Hepatocyte (in vitro differentiated cells): ENCODE measurements around the gene LCORL. TPM values are rescaled to one million over a fixed set of nuclear protein-coding genes. Genes with fewer than 3 reads are reported as not detected.

Source experiments
- DNase-seq: peaks from one replicate; pipeline ENCODE4 v3.0.0-alpha.2; 2016; ENCODE audit warnings: low spot score
- H2AFZ ChIP-seq: fragments of 200-600 bp; sonication (generic); 2 replicates; pipeline ENCODE4 v1.6.0; 2016; ENCODE audit warnings: antibody characterized with exemption, mild to moderate bottlenecking
- H3K27ac ChIP-seq: fragments of 200-600 bp; sonication (generic); 2 replicates; pipeline ENCODE4 v1.5.1; 2016; ENCODE audit warnings: mild to moderate bottlenecking
- H3K27me3 ChIP-seq: fragments of 200-600 bp; sonication (generic); 2 replicates; pipeline ENCODE4 v1.6.1; 2016
- H3K36me3 ChIP-seq: fragments of 200-600 bp; sonication (generic); replicated peaks from 2 replicates; pipeline ENCODE4 v1.5.1; 2016; ENCODE audit warnings: low read depth; ENCODE audit not compliant: insufficient read depth
- H3K4me1 ChIP-seq: fragments of 200-600 bp; sonication (generic); 2 replicates; pipeline ENCODE4 v1.5.1; 2016; ENCODE audit warnings: mild to moderate bottlenecking, moderate library complexity; ENCODE audit not compliant: insufficient read depth
- H3K4me2 ChIP-seq: fragments of 200-600 bp; sonication (generic); 2 replicates; pipeline ENCODE4 v1.6.0; 2016
- H3K4me3 ChIP-seq: fragments of 200-600 bp; sonication (generic); 2 replicates; pipeline ENCODE4 v1.5.1; 2016; ENCODE audit warnings: mild to moderate bottlenecking
- H3K79me2 ChIP-seq: fragments of 200-600 bp; sonication (generic); 2 replicates; pipeline ENCODE4 v1.6.0; 2017; ENCODE audit warnings: mild to moderate bottlenecking
- H3K9me2 ChIP-seq: fragments of 200-600 bp; sonication (generic); replicated peaks from 2 replicates; pipeline ENCODE4 v1.6.0; 2017; ENCODE audit warnings: mild to moderate bottlenecking; ENCODE audit not compliant: insufficient read depth
- H3K9me3 ChIP-seq: fragments of 200-600 bp; sonication (generic); 2 replicates; pipeline ENCODE4 v1.5.1; 2016; ENCODE audit warnings: low read depth, mild to moderate bottlenecking
- H4K20me1 ChIP-seq: fragments of 200-600 bp; sonication (generic); 2 replicates; pipeline ENCODE4 v1.6.0; 2016; ENCODE audit warnings: mild to moderate bottlenecking; ENCODE audit not compliant: insufficient read depth, poor library complexity, severe bottlenecking
- EZH2 ChIP-seq: fragments of 200-600 bp; sonication (generic); IDR thresholded peaks from 2 replicates; pipeline ENCODE4 v1.6.1; 2016; ENCODE audit warnings: antibody characterized with exemption, mild to moderate bottlenecking, borderline replicate concordance
- EZH2phosphoT487 ChIP-seq: fragments of 200-600 bp; sonication (generic); IDR thresholded peaks from one replicate; pipeline ENCODE4 v1.6.1; 2018; ENCODE audit warnings: antibody characterized with exemption, mild to moderate bottlenecking, low read depth, moderate library complexity; ENCODE audit not compliant: unreplicated experiment, severe bottlenecking
- WGBS: methylation state at CpG from one replicate; pipeline ENCODE4 v1.1.6; 2016; ENCODE audit warnings: low lambda C conversion rate; ENCODE audit errors: missing lambda C conversion rate; 5-methylcytosine and 5-hydroxymethylcytosine counted together
- polyA plus RNA-seq: library from polyadenylated mRNA; unstranded; fragments of >200 nt; fragmentation: Nextera tagmentation; extraction: Ambion mirVana; gene quantifications from 2 replicates; pipeline ENCODE4 v1.2.1, GENCODE V29; 2016
- total RNA-seq: library from RNA; depleted of rRNA; stranded (reverse); fragments of >200 nt; gene quantifications from 2 replicates; pipeline ENCODE4 v1.2.3, GENCODE V29; 2014
- TF ChIP-seq, protein P1 (sequence below): fragments of 200-600 bp; sonication (generic); IDR thresholded peaks from 2 replicates; pipeline ENCODE4 v1.5.1; 2016; ENCODE audit warnings: antibody characterized with exemption, mild to moderate bottlenecking; ENCODE audit not compliant: poor library complexity

The LCORL gene
- total and polyA plus RNA-seq, 2 experiments from 2014 or later = 9.4 to 19.6 TPM

DNA sequence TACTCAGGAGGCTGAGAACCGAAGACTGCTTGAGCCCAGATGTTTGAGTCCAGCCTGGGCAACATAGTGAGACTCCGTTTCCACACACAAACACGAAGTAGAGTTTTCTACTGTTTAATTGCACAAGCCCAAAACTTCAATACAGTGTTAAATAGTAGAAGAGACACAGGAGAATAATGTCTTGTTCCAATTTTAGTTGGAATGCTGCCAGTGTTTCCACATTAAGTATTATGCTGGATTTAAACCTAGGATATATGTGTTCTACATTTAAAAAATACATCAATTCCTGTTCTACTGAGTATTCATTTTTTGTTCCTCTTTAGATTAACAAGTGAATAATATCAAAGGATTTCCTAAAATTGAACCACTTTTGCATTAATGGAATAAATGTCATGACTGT, 91.3 kb downstream of the LCORL start:
- WGBS = 99% methylated on average over 3 of the region's 3 CpGs
- H3K27me3 ChIP-seq = no peaks in the 10 kb centered on the region
- H2AFZ ChIP-seq = no peak overlapping the region
- DNase-seq = no peak
- no peaks in the 10 kb centered on the region for H3K4me1 ChIP-seq
- H3K36me3 ChIP-seq = no peaks in the 10 kb centered on the region
- H3K9me3 ChIP-seq = peaks cover 16% of the 10 kb centered on the region
- no peak overlapping the region for H3K27ac ChIP-seq
- H3K4me3 ChIP-seq = no peak overlapping the region
- no peaks in the 10 kb centered on the region for H4K20me1 ChIP-seq
- no peak overlapping the region for H3K4me2 ChIP-seq
- no peaks in the 10 kb centered on the region for H3K79me2 ChIP-seq
- no peaks in the 10 kb centered on the region for H3K9me2 ChIP-seq
- TF ChIP-seq EZH2phosphoT487 = no peak
- TF ChIP-seq EZH2 = no peak
- TF ChIP-seq, protein P1, sequence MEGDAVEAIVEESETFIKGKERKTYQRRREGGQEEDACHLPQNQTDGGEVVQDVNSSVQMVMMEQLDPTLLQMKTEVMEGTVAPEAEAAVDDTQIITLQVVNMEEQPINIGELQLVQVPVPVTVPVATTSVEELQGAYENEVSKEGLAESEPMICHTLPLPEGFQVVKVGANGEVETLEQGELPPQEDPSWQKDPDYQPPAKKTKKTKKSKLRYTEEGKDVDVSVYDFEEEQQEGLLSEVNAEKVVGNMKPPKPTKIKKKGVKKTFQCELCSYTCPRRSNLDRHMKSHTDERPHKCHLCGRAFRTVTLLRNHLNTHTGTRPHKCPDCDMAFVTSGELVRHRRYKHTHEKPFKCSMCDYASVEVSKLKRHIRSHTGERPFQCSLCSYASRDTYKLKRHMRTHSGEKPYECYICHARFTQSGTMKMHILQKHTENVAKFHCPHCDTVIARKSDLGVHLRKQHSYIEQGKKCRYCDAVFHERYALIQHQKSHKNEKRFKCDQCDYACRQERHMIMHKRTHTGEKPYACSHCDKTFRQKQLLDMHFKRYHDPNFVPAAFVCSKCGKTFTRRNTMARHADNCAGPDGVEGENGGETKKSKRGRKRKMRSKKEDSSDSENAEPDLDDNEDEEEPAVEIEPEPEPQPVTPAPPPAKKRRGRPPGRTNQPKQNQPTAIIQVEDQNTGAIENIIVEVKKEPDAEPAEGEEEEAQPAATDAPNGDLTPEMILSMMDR = no peak

DNA sequence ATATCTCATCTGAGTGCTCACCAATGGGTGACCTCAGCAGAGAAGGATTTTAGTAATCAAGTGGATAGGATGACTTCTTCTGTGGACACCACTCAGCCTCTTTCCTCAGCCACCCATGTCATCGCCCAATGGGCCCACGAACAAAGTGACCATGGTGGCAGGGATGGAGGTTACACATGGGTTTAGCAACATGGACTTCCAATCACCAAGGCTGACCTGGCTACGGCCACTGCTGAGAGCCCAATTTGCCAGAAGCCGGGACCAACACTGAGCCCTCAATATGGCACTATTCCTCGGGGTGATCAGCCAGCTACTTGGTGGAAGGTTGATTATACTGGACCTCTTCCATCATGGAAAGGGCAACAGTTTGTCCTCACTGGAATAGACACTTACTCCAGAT, 97.4 kb downstream of the LCORL start:
- H4K20me1 ChIP-seq = no peaks in the 10 kb centered on the region
- H3K36me3 ChIP-seq = no peaks in the 10 kb centered on the region
- H3K27me3 ChIP-seq = no peaks in the 10 kb centered on the region
- H3K4me1 ChIP-seq = no peaks in the 10 kb centered on the region
- no peak overlapping the region for H3K4me2 ChIP-seq
- H3K4me3 ChIP-seq = no peak overlapping the region
- no peaks in the 10 kb centered on the region for H3K79me2 ChIP-seq
- peaks cover 4% of the 10 kb centered on the region for H3K9me3 ChIP-seq
- no peak for DNase-seq
- 98% methylated on average over 5 of the region's 5 CpGs for WGBS
- H3K9me2 ChIP-seq = no peaks in the 10 kb centered on the region
- TF ChIP-seq EZH2 (no peak), EZH2phosphoT487 (no peak)
- TF ChIP-seq, protein P1 = no peak
- no peak overlapping the region for H3K27ac ChIP-seq
- no peak overlapping the region for H2AFZ ChIP-seq

GRCh38 chr4:17921451-17921850, 100.1 kb downstream of the LCORL start:
- no peak overlapping the region for H3K4me2 ChIP-seq
- peaks cover 3% of the 10 kb centered on the region for H3K79me2 ChIP-seq
- WGBS = 100% methylated on average over 1 of the region's 1 CpG
- H2AFZ ChIP-seq = no peak overlapping the region
- no peaks in the 10 kb centered on the region for H3K9me2 ChIP-seq
- no peak for TF ChIP-seq EZH2phosphoT487
- TF ChIP-seq, protein P1 = no peak
- TF ChIP-seq EZH2 = no peak
- H3K4me1 ChIP-seq = no peaks in the 10 kb centered on the region
- H3K4me3 ChIP-seq = no peak overlapping the region
- H4K20me1 ChIP-seq = no peaks in the 10 kb centered on the region
- no peaks in the 10 kb centered on the region for H3K9me3 ChIP-seq
- H3K27me3 ChIP-seq = no peaks in the 10 kb centered on the region
- no peak for DNase-seq
- H3K27ac ChIP-seq = no peak overlapping the region
- H3K36me3 ChIP-seq = no peaks in the 10 kb centered on the region

DNA sequence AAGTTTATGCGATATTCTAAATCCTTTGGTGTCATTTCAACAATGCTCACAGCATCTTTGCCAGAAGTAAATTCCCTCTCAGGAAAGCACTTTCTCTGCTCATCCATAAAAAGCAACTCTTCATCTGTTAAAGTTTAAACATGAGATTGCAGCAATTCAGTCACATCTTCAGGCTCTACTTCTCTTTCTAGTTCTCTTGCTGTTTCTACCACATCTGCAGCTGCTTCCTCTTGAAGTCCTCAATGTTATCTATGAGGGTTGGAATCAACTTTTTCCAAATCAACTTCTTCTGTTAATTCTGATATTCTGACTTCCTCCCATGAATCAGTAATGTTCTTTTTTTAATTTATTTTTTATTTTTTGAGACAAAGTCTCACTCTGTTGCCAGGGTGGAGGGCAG, 100.9 kb downstream of the LCORL start:
- TF ChIP-seq, protein P1 = no peak
- TF ChIP-seq EZH2 (no peak), EZH2phosphoT487 (no peak)
- H4K20me1 ChIP-seq = no peaks in the 10 kb centered on the region
- no peak overlapping the region for H2AFZ ChIP-seq
- no peaks in the 10 kb centered on the region for H3K9me3 ChIP-seq
- H3K4me2 ChIP-seq = no peak overlapping the region
- H3K4me3 ChIP-seq = no peak overlapping the region
- DNase-seq = no peak
- peaks cover 3% of the 10 kb centered on the region for H3K79me2 ChIP-seq
- no peaks in the 10 kb centered on the region for H3K9me2 ChIP-seq
- no peaks in the 10 kb centered on the region for H3K4me1 ChIP-seq
- no peaks in the 10 kb centered on the region for H3K27me3 ChIP-seq
- 93% methylated on average over 1 of the region's 1 CpG for WGBS
- H3K27ac ChIP-seq = no peak overlapping the region
- H3K36me3 ChIP-seq = no peaks in the 10 kb centered on the region
